Coronary artery (tissue), 2 donors: ENCODE results near the gene IKZF1.
"Not testable (repeated sequence)": the region's sequence is repeated elsewhere in the genome, so short reads cannot be mapped to it uniquely, and the experiment has no call there.

Experiments used
- DNase-seq: peaks from one replicate; pipeline ENCODE4 v3.0.0-alpha.2; 2017; ENCODE audit warnings: low spot score
- H3K27ac ChIP-seq, 2 donors: fragments of 200-600 bp; sonication (generic); one replicate each; pipeline ENCODE4 v1.5.1; 2016 to 2019
- H3K4me3 ChIP-seq: fragments of 200-600 bp; sonication (generic); 2 replicates; pipeline ENCODE4 v1.5.1; 2016; ENCODE audit warnings: mild to moderate bottlenecking, moderate library complexity
- TF ChIP-seq, protein P1 (sequence below): fragments of 200-600 bp; sonication (generic); IDR thresholded peaks from one replicate; pipeline ENCODE4 v1.5.1; 2019; ENCODE audit warnings: antibody characterized with exemption

IKZF1 gene

DNA sequence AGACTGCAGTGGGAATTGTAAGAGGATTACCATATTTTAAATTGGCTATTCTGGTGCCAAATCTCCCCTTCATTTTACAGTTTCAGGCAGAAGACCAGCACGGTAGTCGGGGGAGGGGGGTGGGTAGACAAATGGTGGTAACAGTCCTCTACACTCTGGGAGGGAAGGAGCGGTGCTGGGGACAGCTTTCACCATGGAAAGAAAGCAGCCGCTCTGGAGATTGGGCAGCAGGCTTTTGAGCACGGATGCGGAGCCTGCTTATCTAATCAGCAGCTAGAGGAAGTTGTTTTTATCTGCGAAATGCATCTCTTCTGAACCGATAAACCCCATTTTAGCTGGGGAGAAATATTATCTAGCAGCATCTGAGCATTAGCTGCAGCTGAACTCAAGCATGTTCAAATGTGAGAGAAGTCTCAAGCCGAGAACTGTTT, 28.7 kb downstream of the IKZF1 start:
- no peak overlapping the region for H3K27ac ChIP-seq
- H3K4me3 ChIP-seq, result no peak overlapping the region
- DNase-seq, result no peak
- TF ChIP-seq, protein P1, sequence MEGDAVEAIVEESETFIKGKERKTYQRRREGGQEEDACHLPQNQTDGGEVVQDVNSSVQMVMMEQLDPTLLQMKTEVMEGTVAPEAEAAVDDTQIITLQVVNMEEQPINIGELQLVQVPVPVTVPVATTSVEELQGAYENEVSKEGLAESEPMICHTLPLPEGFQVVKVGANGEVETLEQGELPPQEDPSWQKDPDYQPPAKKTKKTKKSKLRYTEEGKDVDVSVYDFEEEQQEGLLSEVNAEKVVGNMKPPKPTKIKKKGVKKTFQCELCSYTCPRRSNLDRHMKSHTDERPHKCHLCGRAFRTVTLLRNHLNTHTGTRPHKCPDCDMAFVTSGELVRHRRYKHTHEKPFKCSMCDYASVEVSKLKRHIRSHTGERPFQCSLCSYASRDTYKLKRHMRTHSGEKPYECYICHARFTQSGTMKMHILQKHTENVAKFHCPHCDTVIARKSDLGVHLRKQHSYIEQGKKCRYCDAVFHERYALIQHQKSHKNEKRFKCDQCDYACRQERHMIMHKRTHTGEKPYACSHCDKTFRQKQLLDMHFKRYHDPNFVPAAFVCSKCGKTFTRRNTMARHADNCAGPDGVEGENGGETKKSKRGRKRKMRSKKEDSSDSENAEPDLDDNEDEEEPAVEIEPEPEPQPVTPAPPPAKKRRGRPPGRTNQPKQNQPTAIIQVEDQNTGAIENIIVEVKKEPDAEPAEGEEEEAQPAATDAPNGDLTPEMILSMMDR, result no peak

DNA sequence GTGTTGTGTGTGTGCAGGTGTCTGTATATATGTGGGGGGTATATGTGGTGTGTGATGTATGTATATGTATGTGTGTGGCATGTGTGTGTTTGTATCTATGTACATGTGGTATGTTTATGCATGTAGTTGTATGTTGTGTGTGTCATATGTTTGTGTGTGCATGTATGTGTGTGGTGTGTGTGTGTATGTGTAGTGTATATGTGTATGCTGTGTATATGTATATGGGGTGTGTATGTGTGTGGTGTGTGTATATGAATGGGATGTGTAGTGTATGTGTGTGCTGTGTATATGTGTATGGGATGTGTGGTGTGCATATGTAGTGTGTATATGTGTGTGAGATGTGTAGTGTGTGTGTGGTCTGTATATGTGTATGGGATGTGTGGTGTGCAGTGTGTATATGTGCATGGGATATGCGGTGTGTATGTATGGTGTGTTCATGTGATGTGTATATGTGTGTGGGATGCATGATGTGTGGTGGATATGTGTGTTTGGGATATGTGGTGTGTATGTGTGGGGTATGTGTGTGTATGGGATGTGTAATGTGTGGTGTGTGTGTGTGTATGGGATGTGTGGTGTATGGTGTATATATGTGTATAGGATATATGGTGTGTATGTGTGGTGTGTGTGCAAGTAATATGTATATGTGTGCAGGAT, 30.0 kb downstream of the IKZF1 start:
- Histone ChIP-seq H3K27ac (no peak overlapping the region), H3K4me3 (no peak overlapping the region)
- TF ChIP-seq, protein P1, result no peak
- DNase-seq, result no peak

DNA sequence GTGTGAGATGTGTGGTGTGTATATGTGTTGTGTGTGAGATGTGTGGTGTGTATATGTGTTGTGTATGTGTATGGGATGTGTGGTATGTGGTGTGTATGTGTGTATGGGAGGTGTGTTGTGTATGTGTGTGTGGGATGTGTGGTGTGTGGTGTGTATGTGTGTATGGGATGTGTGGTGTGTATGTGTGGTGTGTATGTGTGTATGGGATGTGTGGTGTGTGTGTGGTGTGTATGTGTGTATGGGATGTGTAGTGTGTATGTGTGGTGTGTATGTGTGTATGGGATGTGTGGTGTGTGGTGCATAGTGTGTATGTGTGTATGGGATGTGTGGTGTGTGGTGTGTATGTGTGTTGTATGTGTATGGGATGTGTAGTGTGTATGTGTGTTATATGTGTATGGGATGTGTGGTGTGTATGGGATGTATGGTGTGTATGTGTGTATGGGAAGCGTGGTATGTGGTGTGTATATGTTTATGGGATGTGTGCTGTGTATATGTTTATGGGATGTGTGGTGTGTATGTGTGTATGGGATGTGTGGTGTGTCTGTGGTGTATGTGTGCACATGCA, 30.8 kb downstream of the IKZF1 start:
- no peak for DNase-seq
- no peak overlapping the region for H3K4me3 ChIP-seq
- H3K27ac ChIP-seq, result peak overlapping the region in 1 of 2 donors; percentile 28
- TF ChIP-seq, protein P1, result no peak

DNA sequence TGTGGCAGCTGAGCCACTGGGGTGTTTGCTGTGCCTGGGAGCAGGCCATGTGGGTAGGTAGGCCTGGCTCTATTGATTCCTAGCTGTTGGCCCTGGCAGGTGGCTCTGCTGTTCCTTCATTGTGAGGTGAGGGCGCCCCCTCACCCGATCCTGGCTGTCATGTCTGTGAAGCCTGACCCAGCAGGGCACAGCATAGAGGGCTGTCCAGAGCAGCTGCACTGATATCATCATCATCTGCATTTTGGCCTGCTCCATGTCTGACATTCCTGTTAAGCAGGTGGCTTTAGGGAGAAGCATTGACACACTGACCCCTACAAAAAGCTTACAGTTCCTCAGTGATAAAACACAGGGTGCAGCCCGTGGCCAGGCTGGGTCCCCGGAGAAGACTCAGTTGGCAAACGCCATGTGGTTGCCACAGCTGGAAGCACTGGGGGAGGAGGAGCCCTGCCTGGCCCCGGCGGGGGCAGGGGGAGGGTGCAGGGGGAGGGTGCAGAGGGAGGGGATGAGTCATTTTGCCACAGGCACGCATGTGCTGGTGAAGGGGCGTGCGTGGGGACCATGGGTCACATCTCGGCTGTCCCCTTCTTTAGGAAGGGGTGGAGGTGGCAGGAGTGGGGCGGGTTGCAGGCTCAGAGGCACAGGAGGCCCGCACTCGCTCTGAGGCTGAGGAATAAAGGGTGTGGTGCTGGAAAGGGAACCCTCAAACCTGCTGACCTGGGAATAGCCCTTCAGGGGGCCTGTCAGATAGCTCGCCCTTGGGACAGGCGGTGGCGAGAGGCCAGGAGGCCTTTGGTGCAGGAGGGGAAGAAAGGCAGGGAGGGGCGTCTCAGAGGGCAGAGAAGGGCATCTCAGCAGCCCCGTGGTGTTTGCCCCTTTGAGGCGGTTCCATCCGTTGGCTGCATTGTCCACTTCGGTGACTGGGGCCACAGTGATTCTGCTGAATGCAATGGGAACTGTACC, 31.6 kb downstream of the IKZF1 start:
- no peak for DNase-seq
- peak overlapping the region in 1 of 2 donors; percentile 28 for H3K27ac ChIP-seq
- H3K4me3 ChIP-seq, result no peak overlapping the region
- TF ChIP-seq, protein P1, result no peak

DNA sequence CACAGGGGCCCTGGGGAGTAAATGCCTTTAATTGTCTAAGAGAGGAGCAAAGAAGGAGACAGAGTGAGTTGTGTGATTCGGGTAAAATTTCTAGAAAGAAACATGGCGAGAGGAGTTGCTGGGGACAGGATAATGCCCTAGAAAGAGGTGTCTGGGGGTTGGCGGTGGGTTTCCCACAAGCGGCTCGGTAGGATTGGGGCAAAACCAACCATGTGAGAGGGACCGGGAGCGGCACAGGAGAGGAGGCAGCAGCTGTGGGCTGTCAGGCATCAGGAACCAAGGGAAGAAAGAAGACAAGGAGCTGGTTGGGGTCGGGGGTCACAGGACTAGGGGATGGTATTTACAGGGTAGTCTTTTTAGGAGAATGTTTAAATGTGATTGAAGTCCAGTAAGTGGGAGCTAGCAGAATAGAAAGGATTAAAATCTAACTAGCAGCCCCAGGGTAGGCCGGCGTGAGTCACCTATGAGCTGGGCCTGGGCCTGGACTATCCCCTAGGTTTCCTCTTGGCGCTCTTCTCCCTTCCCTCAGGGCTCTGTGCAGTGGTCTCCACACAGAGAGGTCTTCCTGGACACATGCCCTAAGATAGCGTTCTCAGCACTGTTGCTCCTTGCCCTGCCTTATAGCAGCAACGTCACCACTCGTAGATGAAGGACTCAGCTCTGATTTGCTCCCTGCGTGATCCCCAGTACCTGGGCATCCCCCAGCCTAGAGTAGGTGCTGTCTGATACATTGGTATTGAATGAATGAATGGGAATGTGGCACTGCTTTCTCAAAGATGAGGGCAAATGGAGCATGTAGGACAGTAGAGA, 32.6 kb downstream of the IKZF1 start:
- DNase-seq, result no peak
- no peak overlapping the region for H3K27ac ChIP-seq
- H3K4me3 ChIP-seq, result no peak overlapping the region
- TF ChIP-seq, protein P1, result no peak

DNA sequence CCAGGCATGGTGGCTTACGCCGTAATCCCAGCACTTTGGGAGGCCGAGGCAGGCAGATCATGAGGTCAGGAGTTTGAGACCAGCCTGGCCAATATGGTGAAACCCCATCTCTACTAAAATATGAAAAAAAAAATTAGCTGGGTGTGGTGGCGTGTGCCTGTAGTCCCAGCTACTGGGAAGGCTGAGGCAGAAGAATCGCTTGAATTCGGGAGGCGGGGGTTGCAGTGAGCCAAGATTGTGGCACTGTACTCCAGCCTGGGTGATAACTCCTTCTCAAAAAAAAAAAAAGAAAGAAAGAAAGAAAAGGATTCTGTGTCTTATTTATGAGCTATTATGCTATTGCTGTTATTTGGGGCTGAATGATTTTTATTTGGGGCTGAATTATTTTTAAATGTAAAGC, 35.0 kb downstream of the IKZF1 start:
- not testable (repeated sequence) for DNase-seq, H3K27ac ChIP-seq, H3K4me3 ChIP-seq

DNA sequence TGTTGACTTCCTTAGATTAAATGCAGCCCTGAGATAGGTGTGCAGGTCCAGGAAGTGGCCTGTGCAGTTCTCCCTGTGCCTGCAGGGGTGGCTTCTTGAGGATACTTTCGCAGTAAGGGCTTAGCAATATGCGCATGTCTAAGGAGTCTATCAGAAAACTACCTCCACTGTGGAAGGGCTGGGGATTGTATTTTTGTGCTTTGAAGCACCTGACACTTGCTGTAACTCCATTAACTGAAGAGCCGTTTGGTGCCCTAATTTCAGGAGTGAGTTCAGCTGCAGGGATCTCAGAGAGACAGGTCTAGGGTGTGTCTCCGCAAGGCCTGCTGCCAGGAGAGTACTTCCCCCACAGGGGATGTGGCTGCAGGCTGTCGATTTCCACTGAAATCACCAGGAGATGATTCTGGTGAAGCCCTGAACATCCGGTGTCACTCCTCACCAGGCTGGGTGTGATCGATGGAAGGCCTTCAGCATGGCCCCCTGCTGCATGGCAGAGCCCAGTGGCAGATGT, 35.5 kb downstream of the IKZF1 start:
- Histone ChIP-seq H3K27ac (peak overlapping the region in 1 of 2 donors; percentile 11), H3K4me3 (no peak overlapping the region)
- DNase-seq, result no peak
- TF ChIP-seq, protein P1, result no peak
